ENCODE data around the gene NUTM2G.
"Not testable (repeated sequence)": the region's sequence is repeated elsewhere in the genome, so short reads cannot be mapped to it uniquely, and the experiment has no call there.

NUTM2G gene

GRCh38 chr9:96928543-96928942, at the start of gene NUTM2G:
Gene NUTM2G (plus strand): TSS chr9:96928843. CDS start chr9:96929025, 182 bp downstream.
- DNase-seq: not testable (repeated sequence)

GRCh38 chr9:96883922-96884321, 44.7 kb upstream of the NUTM2G start:
- no peak for DNase-seq

GRCh38 chr9:96884443-96884842, 44.2 kb upstream of the NUTM2G start:
- DNase-seq: no peak

- no peak for DNase-seq
Observed at GRCh38 chr9:96885424-96885823, 43.2 kb upstream of the NUTM2G start.

- DNase-seq: no peak
Observed at GRCh38 chr9:96888591-96888990, 40.1 kb upstream of the NUTM2G start.

- DNase-seq: no peak
Observed at GRCh38 chr9:96892131-96892530, 36.5 kb upstream of the NUTM2G start.

GRCh38 chr9:96900010-96900409, 28.6 kb upstream of the NUTM2G start:
- not testable (repeated sequence) for DNase-seq

- DNase-seq: not testable (repeated sequence)
Observed at GRCh38 chr9:96904947-96905722, 23.5 kb upstream of the NUTM2G start.

- not testable (repeated sequence) for DNase-seq
Observed at GRCh38 chr9:96908479-96908878, 20.2 kb upstream of the NUTM2G start.

GRCh38 chr9:96915539-96915938, 13.1 kb upstream of the NUTM2G start:
- not testable (repeated sequence) for DNase-seq

- not testable (repeated sequence) for DNase-seq
Observed at GRCh38 chr9:96916531-96916930, 12.1 kb upstream of the NUTM2G start.

- DNase-seq: not testable (repeated sequence)
Observed at GRCh38 chr9:96918550-96918949, 10.1 kb upstream of the NUTM2G start.

GRCh38 chr9:96920803-96921202, 7.8 kb upstream of the NUTM2G start:
- not testable (repeated sequence) for DNase-seq

GRCh38 chr9:96925587-96925986, 3.1 kb upstream of the NUTM2G start:
- DNase-seq: not testable (repeated sequence)

GRCh38 chr9:96931665-96932064, 3.0 kb downstream of the NUTM2G start:
- DNase-seq: not testable (repeated sequence)

GRCh38 chr9:96934097-96934496, 5.5 kb downstream of the NUTM2G start:
- DNase-seq: not testable (repeated sequence)

GRCh38 chr9:96934706-96935105, 6.1 kb downstream of the NUTM2G start:
- not testable (repeated sequence) for DNase-seq

- DNase-seq: not testable (repeated sequence)
Observed at GRCh38 chr9:96935401-96935800, 6.8 kb downstream of the NUTM2G start.

- not testable (repeated sequence) for DNase-seq
Observed at GRCh38 chr9:96937442-96937841, 8.8 kb downstream of the NUTM2G start.

- DNase-seq: not testable (repeated sequence)
Observed at GRCh38 chr9:96938957-96939665, 10.5 kb downstream of the NUTM2G start.

GRCh38 chr9:96940982-96941381, 12.3 kb downstream of the NUTM2G start:
- not testable (repeated sequence) for DNase-seq

- not testable (repeated sequence) for DNase-seq
Observed at GRCh38 chr9:96941628-96942027, 13.0 kb downstream of the NUTM2G start.

- not testable (repeated sequence) for DNase-seq
Observed at GRCh38 chr9:96942181-96942580, 13.5 kb downstream of the NUTM2G start.

GRCh38 chr9:96949346-96949745, 20.7 kb downstream of the NUTM2G start:
- not testable (repeated sequence) for DNase-seq
